ENCODE measurements around the gene FA2H. TPM values are rescaled to one million over a fixed set of nuclear protein-coding genes. Genes with fewer than 3 reads are reported as not detected.

FA2H gene
- total and polyA plus RNA-seq, 2 experiments from 2014 or later = 5.7 to 6.3 TPM

- Mint-ChIP-seq H3K27ac (0 out of 2 replicates have a peak overlapping the region, but pooled peaks have one; percentile 22), H3K9me3 (peaks cover 14% of the 10 kb centered on the region), H3K36me3 (ENCODE audit: low read depth) (peaks cover 6% of the 10 kb centered on the region; the same call in 1 of the 3 replicates), H3K4me1 (peaks cover 23% of the 10 kb centered on the region; the same call in 2 of the 3 replicates), H3K27me3 (ENCODE audit: insufficient read depth, low read depth, poor library complexity) (peaks cover 18% of the 10 kb centered on the region), H3K4me3 (no peak overlapping the region)
- Histone ChIP-seq H3K4me1 (ENCODE audit: insufficient read depth) (peaks cover 31% of the 10 kb centered on the region), H3K4me2 (0 out of 2 replicates have a peak overlapping the region, but pooled peaks have one; percentile 48), H3F3A (replicated peaks; ENCODE audit: low read depth) (0 out of 2 replicates have a peak, but pooled peaks cover 2% of the 10 kb centered on the region), H3K9me2 (ENCODE audit: insufficient read depth) (no peaks in the 10 kb centered on the region), H3K27me3 (ENCODE audit: insufficient read depth) (no peaks in the 10 kb centered on the region), H3K4me3 (no peak overlapping the region), H4K20me1 (replicated peaks; ENCODE audit: insufficient read depth) (no peaks in the 10 kb centered on the region), H3K79me2 (replicated peaks; ENCODE audit: insufficient read depth) (no peaks in the 10 kb centered on the region), H3K36me3 (ENCODE audit: insufficient read depth) (no peaks in the 10 kb centered on the region), H2AFZ (no peak overlapping the region), H3K27ac (ENCODE audit: low read depth) (no peak overlapping the region; the same call in 1 of the 2 replicates)
- no peak for ATAC-seq
- TF ChIP-seq, protein P1, sequence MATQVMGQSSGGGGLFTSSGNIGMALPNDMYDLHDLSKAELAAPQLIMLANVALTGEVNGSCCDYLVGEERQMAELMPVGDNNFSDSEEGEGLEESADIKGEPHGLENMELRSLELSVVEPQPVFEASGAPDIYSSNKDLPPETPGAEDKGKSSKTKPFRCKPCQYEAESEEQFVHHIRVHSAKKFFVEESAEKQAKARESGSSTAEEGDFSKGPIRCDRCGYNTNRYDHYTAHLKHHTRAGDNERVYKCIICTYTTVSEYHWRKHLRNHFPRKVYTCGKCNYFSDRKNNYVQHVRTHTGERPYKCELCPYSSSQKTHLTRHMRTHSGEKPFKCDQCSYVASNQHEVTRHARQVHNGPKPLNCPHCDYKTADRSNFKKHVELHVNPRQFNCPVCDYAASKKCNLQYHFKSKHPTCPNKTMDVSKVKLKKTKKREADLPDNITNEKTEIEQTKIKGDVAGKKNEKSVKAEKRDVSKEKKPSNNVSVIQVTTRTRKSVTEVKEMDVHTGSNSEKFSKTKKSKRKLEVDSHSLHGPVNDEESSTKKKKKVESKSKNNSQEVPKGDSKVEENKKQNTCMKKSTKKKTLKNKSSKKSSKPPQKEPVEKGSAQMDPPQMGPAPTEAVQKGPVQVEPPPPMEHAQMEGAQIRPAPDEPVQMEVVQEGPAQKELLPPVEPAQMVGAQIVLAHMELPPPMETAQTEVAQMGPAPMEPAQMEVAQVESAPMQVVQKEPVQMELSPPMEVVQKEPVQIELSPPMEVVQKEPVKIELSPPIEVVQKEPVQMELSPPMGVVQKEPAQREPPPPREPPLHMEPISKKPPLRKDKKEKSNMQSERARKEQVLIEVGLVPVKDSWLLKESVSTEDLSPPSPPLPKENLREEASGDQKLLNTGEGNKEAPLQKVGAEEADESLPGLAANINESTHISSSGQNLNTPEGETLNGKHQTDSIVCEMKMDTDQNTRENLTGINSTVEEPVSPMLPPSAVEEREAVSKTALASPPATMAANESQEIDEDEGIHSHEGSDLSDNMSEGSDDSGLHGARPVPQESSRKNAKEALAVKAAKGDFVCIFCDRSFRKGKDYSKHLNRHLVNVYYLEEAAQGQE (IDR thresholded peaks at IDR 0.05; ENCODE audit: unreplicated experiment) = no peak
- TF ChIP-seq POLR2AphosphoS5 (IDR thresholded peaks at IDR 0.05; ENCODE audit: low read depth) = no peak
- no peak for TF ChIP-seq NANOG (IDR thresholded peaks at IDR 0.05; ENCODE audit: borderline replicate concordance)
- TF ChIP-seq STAT1 (IDR thresholded peaks at IDR 0.05; ENCODE audit: unreplicated experiment) = no peak
- TF ChIP-seq ZNF114 (CRISPR knock-in tag; IDR thresholded peaks at IDR 0.05) = no peak
- no peak for TF ChIP-seq ZNF331 (CRISPR knock-in tag; IDR thresholded peaks at IDR 0.05; ENCODE audit: low read depth)
- no peak for TF ChIP-seq EZH2phosphoT487 (IDR thresholded peaks at IDR 0.05; ENCODE audit: unreplicated experiment)
- TF ChIP-seq, protein P2, sequence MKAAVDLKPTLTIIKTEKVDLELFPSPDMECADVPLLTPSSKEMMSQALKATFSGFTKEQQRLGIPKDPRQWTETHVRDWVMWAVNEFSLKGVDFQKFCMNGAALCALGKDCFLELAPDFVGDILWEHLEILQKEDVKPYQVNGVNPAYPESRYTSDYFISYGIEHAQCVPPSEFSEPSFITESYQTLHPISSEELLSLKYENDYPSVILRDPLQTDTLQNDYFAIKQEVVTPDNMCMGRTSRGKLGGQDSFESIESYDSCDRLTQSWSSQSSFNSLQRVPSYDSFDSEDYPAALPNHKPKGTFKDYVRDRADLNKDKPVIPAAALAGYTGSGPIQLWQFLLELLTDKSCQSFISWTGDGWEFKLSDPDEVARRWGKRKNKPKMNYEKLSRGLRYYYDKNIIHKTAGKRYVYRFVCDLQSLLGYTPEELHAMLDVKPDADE (IDR thresholded peaks at IDR 0.05) = no peak
- TF ChIP-seq EZH2 (IDR thresholded peaks at IDR 0.05; ENCODE audit: low read depth, unreplicated experiment) = no peak
- TF ChIP-seq ZNF462 (CRISPR knock-in tag; IDR thresholded peaks at IDR 0.05) = no peak
- TF ChIP-seq JUNB (IDR thresholded peaks at IDR 0.05; ENCODE audit: unreplicated experiment) = no peak
- TF ChIP-seq, protein P3, sequence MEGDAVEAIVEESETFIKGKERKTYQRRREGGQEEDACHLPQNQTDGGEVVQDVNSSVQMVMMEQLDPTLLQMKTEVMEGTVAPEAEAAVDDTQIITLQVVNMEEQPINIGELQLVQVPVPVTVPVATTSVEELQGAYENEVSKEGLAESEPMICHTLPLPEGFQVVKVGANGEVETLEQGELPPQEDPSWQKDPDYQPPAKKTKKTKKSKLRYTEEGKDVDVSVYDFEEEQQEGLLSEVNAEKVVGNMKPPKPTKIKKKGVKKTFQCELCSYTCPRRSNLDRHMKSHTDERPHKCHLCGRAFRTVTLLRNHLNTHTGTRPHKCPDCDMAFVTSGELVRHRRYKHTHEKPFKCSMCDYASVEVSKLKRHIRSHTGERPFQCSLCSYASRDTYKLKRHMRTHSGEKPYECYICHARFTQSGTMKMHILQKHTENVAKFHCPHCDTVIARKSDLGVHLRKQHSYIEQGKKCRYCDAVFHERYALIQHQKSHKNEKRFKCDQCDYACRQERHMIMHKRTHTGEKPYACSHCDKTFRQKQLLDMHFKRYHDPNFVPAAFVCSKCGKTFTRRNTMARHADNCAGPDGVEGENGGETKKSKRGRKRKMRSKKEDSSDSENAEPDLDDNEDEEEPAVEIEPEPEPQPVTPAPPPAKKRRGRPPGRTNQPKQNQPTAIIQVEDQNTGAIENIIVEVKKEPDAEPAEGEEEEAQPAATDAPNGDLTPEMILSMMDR (conservative IDR thresholded peaks at IDR 0.05; ENCODE audit: low read depth in 2 of 2) = no peak
- no peak for DNase-seq (ENCODE audit: low spot score)
Observed at GRCh38 chr16:74729783-74730683, 44.6 kb downstream of the FA2H start.

Measured in GM23338 (cell line).